ENCODE data around the gene SH3RF2.
"Not testable (repeated sequence)": the region's sequence is repeated elsewhere in the genome, so short reads cannot be mapped to it uniquely, and the experiment has no call there.

SH3RF2 gene

DNA sequence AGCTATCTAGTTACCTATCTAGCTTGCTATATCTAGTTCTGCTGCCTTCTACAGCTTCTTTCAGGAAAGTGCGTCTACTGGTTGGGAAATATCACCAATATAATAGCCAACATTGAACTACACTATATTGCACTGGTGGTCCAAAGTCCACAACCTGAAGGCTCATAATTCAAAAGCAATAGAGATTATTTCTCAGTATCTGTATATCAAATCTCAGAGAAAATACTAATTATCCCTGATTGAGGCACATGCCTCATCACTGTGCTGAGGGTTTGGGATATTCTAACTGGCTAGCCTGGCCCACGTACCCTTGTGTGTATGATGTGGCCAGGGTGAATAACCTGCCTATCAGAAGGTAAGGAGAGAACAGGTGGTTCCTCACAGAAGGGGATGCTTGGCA is 53.8 kb downstream of the SH3RF2 start:
- peaks cover 14% of the 10 kb centered on the region for H3K9me3 Mint-ChIP-seq
- H3K27me3 Mint-ChIP-seq = peaks cover 11% of the 10 kb centered on the region
- H3K4me3 Mint-ChIP-seq = no peak overlapping the region
- H3K36me3 Mint-ChIP-seq (ENCODE audit: insufficient read depth) = no peaks in the 10 kb centered on the region
- H3K27ac Mint-ChIP-seq (ENCODE audit: low read depth) = no peak overlapping the region
- DNase-seq (ENCODE audit: low spot score in 2 of 2) (no peak), ATAC-seq (replicated peaks; ENCODE audit: extremely low read depth, poor library complexity, severe bottlenecking) (no peak)
- no peaks in the 10 kb centered on the region for H3K4me1 Mint-ChIP-seq

DNA sequence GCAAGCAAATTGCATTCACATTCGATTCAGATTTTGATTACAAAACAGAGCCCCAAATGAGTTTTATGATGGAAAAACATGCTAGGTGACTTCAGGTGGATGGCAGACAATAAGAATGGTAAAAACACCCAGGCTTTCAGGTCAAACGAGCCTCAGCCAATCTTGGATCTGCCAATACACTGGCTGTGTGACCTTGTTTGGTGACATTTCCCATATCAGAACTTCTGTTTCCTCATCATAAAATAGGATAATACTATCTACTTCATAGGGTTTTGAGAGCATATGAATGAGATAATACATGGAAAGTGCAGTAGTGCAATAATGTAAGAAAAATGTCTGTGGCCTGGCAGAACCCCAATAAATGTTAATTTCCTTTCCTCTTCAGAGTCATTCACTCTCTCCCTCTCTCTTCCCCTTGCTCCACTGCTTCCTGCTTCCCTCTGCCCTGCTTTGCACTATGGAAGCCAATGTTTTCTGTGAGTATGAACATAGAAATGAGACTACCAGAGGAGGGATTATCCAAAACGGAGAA is 54.7 kb downstream of the SH3RF2 start:
- no peak for ATAC-seq (replicated peaks; ENCODE audit: extremely low read depth, poor library complexity, severe bottlenecking)
- no peaks in the 10 kb centered on the region for H3K36me3 Mint-ChIP-seq (ENCODE audit: insufficient read depth)
- H3K4me3 Mint-ChIP-seq = no peak overlapping the region

DNA sequence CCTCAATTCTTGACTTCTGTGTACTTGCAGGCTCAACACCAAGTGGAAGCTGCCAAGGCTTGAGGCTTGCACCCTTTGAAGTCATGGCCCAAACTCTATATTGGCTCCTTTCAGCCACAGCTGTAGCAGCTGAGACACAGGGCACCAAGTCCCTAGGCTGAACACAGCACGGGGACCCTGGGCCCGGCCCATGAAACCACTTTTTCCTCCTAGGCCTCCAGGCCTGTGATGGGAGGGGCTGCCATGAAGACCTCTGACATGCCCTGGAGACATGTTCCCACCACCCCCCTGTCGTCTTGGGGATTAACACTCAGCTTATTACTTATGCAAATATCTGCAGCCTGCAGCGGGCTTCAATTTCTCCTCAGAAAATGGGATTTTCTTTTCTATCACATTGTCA is 57.2 kb downstream of the SH3RF2 start:
- not testable (repeated sequence) for H3K27me3 Mint-ChIP-seq; H3K36me3 Mint-ChIP-seq (ENCODE audit: insufficient read depth); H3K27ac Mint-ChIP-seq (ENCODE audit: low read depth); H3K4me1 Mint-ChIP-seq; ATAC-seq (replicated peaks; ENCODE audit: extremely low read depth, poor library complexity, severe bottlenecking); DNase-seq (ENCODE audit: low spot score in 2 of 2); H3K4me3 Mint-ChIP-seq
- peaks cover 14% of the 10 kb centered on the region for H3K9me3 Mint-ChIP-seq

More for the DNA sequence above, 54.7 kb downstream of the SH3RF2 start:
- Mint-ChIP-seq H3K27ac (ENCODE audit: low read depth) (no peak overlapping the region), H3K27me3 (peaks cover 11% of the 10 kb centered on the region), H3K9me3 (peaks cover 14% of the 10 kb centered on the region), H3K4me1 (no peaks in the 10 kb centered on the region)
- no peak for DNase-seq (ENCODE audit: low spot score in 2 of 2)

DNA sequence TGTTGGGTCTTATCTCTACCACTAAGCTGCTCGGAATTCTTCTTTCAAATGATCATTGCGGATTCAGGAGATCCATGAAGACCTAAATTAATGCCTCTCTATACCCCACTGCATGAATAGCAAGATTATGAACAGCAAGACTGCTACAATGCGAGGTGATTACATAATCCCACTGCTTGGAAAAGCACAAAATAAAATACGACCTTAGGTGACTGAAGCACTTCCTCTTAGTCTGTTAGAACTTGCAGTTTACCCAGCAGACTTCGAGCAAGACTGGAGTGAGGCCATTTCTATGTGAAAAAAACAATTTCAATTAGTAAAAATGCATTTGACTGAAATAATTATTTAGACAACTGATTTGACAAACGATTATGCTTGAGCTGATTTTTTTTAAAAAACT is 59.8 kb downstream of the SH3RF2 start:
- no peak overlapping the region for H3K4me3 Mint-ChIP-seq
- no peak for DNase-seq (ENCODE audit: low spot score in 2 of 2)

DNA sequence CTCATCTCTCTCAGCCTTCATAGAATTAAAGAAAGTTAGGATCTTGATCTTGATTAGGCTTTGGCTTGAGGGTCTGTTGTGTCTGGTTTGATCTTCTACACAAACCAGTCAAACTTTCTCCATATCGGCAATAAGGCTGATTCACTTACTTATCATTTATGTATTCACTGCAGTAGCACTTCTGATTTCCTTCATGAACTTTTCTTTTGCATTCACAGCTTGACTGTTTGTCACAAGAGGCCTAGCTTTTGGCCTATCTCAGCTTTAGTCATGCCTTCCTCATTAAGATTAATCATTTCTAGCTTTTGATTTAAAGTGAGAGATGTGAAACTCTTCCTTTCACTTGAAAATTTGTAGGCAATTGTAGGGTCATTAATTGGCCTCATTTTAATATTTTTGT is 62.8 kb downstream of the SH3RF2 start:
- Mint-ChIP-seq H3K36me3 (ENCODE audit: insufficient read depth) (no peaks in the 10 kb centered on the region), H3K27me3 (no peaks in the 10 kb centered on the region), H3K9me3 (peaks cover 2% of the 10 kb centered on the region), H3K4me3 (no peak overlapping the region), H3K4me1 (no peaks in the 10 kb centered on the region), H3K27ac (ENCODE audit: low read depth) (no peak overlapping the region)
- DNase-seq (ENCODE audit: low spot score in 2 of 2) = no peak
- ATAC-seq (replicated peaks; ENCODE audit: extremely low read depth, poor library complexity, severe bottlenecking) = no peak

More for the DNA sequence above, 59.8 kb downstream of the SH3RF2 start:
- Mint-ChIP-seq H3K36me3 (ENCODE audit: insufficient read depth) (no peaks in the 10 kb centered on the region), H3K4me1 (no peaks in the 10 kb centered on the region), H3K27ac (ENCODE audit: low read depth) (no peak overlapping the region), H3K27me3 (no peaks in the 10 kb centered on the region), H3K9me3 (peaks cover 14% of the 10 kb centered on the region)
- no peak for ATAC-seq (replicated peaks; ENCODE audit: extremely low read depth, poor library complexity, severe bottlenecking)

DNA sequence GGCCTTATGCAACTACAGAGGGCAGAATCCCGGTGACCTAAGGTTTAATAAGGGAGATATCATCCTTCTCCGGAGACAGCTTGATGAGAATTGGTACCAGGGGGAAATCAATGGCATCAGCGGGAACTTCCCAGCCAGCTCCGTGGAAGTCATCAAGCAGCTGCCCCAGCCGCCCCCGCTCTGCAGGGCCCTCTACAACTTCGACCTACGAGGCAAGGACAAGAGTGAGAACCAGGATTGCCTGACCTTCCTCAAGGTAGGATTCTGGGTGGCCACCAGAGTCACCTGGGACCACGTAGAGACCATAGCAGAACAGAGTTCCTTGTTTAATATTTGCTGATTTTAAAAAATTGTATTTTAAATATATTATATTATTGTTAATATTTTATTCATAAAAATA is 63.7 kb downstream of the SH3RF2 start:
- Mint-ChIP-seq H3K4me3 (no peak overlapping the region), H3K27ac (ENCODE audit: low read depth) (no peak overlapping the region), H3K27me3 (no peaks in the 10 kb centered on the region), H3K4me1 (no peaks in the 10 kb centered on the region), H3K9me3 (no peaks in the 10 kb centered on the region), H3K36me3 (ENCODE audit: insufficient read depth) (no peaks in the 10 kb centered on the region)
- ATAC-seq (replicated peaks; ENCODE audit: extremely low read depth, poor library complexity, severe bottlenecking) (no peak), DNase-seq (ENCODE audit: low spot score in 2 of 2) (no peak)

DNA sequence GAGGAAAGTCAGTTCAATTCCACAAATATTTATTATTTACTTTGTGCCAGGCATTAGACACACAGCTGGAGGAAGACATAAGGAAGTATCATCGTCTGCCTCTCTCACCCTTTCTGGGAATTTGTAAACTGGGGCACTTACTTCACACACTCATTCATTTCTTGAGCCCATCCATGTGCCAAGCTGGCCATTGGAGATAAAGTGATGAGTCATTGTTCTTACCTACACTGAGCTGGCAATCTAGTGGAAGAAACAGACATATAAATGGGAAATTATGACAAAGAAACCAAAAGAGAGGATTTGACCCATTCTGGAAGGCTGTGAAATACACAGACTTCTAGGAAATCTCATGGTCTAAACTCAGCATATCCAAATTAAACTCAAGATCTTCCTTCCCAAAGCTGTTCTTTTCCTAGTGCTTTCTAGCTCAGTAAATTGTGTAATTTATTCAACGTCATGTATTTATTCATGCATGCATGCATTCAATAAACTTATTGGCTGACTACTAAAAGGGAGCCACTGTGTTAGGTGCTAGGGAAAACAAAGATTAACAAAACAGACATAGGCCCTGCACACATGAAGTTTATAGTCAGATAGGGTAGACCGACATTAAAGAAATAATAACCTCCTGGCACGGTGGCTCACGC is 65.3 kb downstream of the SH3RF2 start:
- DNase-seq (ENCODE audit: low spot score in 2 of 2) (no peak), ATAC-seq (replicated peaks; ENCODE audit: extremely low read depth, poor library complexity, severe bottlenecking) (no peak)
- Mint-ChIP-seq H3K4me3 (no peak overlapping the region), H3K27ac (ENCODE audit: low read depth) (no peak overlapping the region), H3K36me3 (ENCODE audit: insufficient read depth) (no peaks in the 10 kb centered on the region), H3K27me3 (no peaks in the 10 kb centered on the region), H3K9me3 (no peaks in the 10 kb centered on the region), H3K4me1 (no peaks in the 10 kb centered on the region)

DNA sequence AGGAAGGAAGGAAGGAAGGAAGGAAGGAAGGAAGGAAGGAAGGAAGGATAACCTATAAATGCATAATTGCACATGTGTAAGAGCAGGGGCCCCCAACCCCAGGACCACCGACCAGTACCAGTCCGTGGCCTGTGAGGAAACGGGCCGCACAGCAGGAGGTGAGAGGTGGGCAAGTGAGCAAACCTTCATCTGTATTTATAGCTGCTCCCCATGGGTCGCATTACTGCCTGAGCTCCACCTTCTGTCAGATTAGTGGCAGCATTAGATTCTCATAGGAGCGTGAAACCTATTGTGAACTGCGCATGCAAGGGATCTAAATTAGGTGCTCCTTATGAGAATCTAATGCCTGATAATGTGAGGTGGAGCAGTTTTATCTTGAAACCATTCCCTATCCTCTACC is 66.1 kb downstream of the SH3RF2 start:
- Mint-ChIP-seq H3K27me3 (no peaks in the 10 kb centered on the region), H3K4me1 (no peaks in the 10 kb centered on the region), H3K4me3 (no peak overlapping the region), H3K27ac (ENCODE audit: low read depth) (no peak overlapping the region), H3K36me3 (ENCODE audit: insufficient read depth) (no peaks in the 10 kb centered on the region), H3K9me3 (no peaks in the 10 kb centered on the region)
- DNase-seq (ENCODE audit: low spot score in 2 of 2) (no peak), ATAC-seq (replicated peaks; ENCODE audit: extremely low read depth, poor library complexity, severe bottlenecking) (no peak)

DNA sequence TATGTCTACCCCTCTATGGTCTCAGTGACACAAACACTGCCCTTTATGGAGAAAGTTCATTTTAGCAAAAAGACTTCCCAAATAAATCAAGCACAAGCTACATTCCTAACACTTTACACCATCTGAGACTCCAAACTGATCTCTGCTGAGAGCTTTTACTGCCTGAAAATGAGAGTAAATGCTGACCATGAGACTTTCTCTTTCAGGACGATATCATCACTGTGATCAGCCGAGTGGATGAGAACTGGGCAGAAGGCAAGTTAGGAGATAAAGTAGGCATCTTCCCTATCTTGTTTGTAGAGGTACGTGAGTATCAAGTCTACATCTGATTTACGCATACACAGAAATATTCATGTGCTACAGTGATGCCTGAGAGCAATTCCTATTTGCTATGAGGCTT is 67.5 kb downstream of the SH3RF2 start:
- ATAC-seq (replicated peaks; ENCODE audit: extremely low read depth, poor library complexity, severe bottlenecking) = no peak
- Mint-ChIP-seq H3K4me3 (no peak overlapping the region), H3K27ac (ENCODE audit: low read depth) (no peak overlapping the region), H3K36me3 (ENCODE audit: insufficient read depth) (no peaks in the 10 kb centered on the region), H3K4me1 (no peaks in the 10 kb centered on the region), H3K27me3 (no peaks in the 10 kb centered on the region), H3K9me3 (no peaks in the 10 kb centered on the region)
- no peak for DNase-seq (ENCODE audit: low spot score in 2 of 2)

DNA sequence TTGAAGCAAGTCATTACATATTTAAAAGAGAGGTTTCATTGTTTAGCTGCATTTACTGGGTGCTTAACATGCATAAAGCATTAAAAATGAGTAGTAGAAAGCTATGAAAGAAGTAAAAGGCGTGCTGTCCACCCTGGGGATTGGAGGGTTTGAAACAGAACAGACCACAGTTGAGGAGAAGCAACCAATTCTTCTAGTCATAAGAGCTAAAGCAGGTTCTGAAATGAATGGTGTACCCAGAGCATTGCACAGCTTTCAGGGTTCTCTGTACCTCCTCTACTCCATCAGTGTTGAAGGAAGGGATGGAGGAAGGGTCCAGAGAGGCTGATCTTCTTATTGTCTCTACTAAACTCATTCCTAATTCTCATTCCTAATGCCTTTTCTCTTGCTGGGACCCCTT is 68.9 kb downstream of the SH3RF2 start:
- no peaks in the 10 kb centered on the region for H3K4me1 Mint-ChIP-seq
- ATAC-seq (replicated peaks; ENCODE audit: extremely low read depth, poor library complexity, severe bottlenecking) (no peak), DNase-seq (ENCODE audit: low spot score in 2 of 2) (no peak)
- H3K36me3 Mint-ChIP-seq (ENCODE audit: insufficient read depth) = no peaks in the 10 kb centered on the region
- H3K27me3 Mint-ChIP-seq = no peaks in the 10 kb centered on the region
- no peaks in the 10 kb centered on the region for H3K9me3 Mint-ChIP-seq
- H3K27ac Mint-ChIP-seq (ENCODE audit: low read depth) = no peak overlapping the region
- H3K4me3 Mint-ChIP-seq = no peak overlapping the region

DNA sequence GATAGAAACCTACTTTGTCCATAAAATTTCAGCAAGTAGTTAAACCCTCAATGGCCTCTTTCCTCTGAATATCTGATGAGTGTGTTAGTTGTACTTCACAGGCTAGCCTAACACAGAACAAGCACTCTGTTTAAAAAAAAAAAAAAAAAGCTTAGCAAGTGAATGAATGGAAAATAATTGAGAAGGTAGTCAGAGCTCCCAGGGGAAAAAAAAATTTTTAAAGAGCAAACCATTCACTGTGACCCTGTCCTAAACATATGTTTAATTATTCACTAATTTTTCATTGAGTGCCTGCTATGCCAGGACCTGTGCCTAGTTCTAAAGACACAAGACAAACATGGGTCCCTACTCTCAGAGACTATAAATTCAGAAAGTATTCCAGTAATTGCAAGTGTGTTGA is 69.3 kb downstream of the SH3RF2 start:
- no peaks in the 10 kb centered on the region for H3K27me3 Mint-ChIP-seq
- H3K27ac Mint-ChIP-seq (ENCODE audit: low read depth) = no peak overlapping the region
- no peak for DNase-seq (ENCODE audit: low spot score in 2 of 2)
- no peaks in the 10 kb centered on the region for H3K4me1 Mint-ChIP-seq
- ATAC-seq (replicated peaks; ENCODE audit: extremely low read depth, poor library complexity, severe bottlenecking) = no peak
- H3K9me3 Mint-ChIP-seq = no peaks in the 10 kb centered on the region
- H3K4me3 Mint-ChIP-seq = no peak overlapping the region
- H3K36me3 Mint-ChIP-seq (ENCODE audit: insufficient read depth) = no peaks in the 10 kb centered on the region

DNA sequence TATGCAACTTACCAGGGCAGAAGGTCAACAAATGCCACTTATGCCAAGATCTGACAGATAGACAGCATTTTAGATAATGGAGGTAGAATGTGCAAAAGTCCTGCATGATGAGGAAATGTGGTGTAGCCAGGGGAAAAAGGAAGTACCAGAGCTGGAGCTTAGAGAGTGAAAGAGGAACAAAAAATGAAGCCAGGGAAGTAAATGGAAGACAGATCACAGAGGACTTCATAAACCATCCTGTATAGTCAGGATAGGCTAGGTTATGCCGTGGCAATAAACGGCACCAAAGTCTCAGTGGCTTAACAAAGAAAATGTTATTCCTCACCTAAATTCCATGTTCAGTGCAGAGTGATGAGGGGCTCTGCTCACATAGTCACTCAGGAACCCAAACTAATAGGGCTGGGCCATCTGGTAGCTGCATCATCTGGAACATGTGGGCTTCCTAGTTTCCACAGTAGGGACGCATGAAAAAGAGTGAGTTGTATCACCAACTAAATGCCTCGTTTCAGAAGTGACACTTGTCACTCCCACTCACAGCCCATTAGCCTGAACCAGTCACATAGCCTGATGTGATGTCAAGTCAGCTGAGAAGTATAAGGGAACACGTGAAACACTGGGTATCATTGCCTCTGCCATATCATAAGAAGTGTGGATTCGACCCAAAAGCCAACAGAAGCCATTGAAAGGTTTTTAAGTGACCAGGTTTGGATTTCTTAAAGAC is 70.3 kb downstream of the SH3RF2 start:
- no peaks in the 10 kb centered on the region for H3K27me3 Mint-ChIP-seq
- ATAC-seq (replicated peaks; ENCODE audit: extremely low read depth, poor library complexity, severe bottlenecking) = no peak
- no peak for DNase-seq (ENCODE audit: low spot score in 2 of 2)
- no peak overlapping the region for H3K27ac Mint-ChIP-seq (ENCODE audit: low read depth)
- H3K4me3 Mint-ChIP-seq = no peak overlapping the region
- H3K4me1 Mint-ChIP-seq = no peaks in the 10 kb centered on the region
- no peaks in the 10 kb centered on the region for H3K36me3 Mint-ChIP-seq (ENCODE audit: insufficient read depth)
- no peaks in the 10 kb centered on the region for H3K9me3 Mint-ChIP-seq

DNA sequence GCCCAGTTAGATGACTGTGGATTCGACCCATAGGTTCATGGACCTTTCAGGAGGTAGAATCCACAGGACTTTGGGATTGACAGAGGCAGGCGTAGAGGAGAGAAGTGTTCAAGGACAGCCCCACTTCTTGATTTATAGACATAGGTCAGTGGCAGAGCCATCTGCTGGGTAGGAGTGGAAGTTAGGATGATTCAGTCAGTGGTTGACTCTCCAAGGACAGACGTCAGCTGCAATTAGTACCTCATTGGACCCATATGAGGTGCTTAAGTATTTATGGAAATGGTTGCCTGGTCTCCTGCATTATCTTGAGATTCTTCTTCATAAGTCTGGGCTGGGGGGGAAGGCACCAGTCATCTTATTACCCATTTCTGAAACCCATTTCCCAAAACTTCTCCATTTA is 70.9 kb downstream of the SH3RF2 start:
- no peaks in the 10 kb centered on the region for H3K36me3 Mint-ChIP-seq (ENCODE audit: insufficient read depth)
- ATAC-seq (replicated peaks; ENCODE audit: extremely low read depth, poor library complexity, severe bottlenecking) = no peak
- no peak overlapping the region for H3K27ac Mint-ChIP-seq (ENCODE audit: low read depth)
- H3K9me3 Mint-ChIP-seq = no peaks in the 10 kb centered on the region
- H3K27me3 Mint-ChIP-seq = no peaks in the 10 kb centered on the region
- no peak for DNase-seq (ENCODE audit: low spot score in 2 of 2)
- no peaks in the 10 kb centered on the region for H3K4me1 Mint-ChIP-seq
- no peak overlapping the region for H3K4me3 Mint-ChIP-seq
